ENCODE results near the gene OSGEP. TPM values are rescaled to one million over a fixed set of nuclear protein-coding genes. Genes with fewer than 3 reads are reported as not detected.

OSGEP gene
- total and polyA plus RNA-seq, 2 experiments from 2014 or later, result 29.0 to 59.5 TPM

- Histone ChIP-seq H3K27ac (ENCODE audit: low read depth) (0 out of 2 replicates have a peak overlapping the region, but pooled peaks have one; percentile 52), H3K36me3 (ENCODE audit: insufficient read depth) (0 out of 2 replicates have a peak, but pooled peaks cover 2% of the 10 kb centered on the region), H3K4me1 (ENCODE audit: insufficient read depth) (peaks cover 34% of the 10 kb centered on the region), H3K27me3 (ENCODE audit: insufficient read depth) (no peaks in the 10 kb centered on the region), H3K4me2 (no peak overlapping the region), H3F3A (replicated peaks; ENCODE audit: low read depth) (peaks cover 6% of the 10 kb centered on the region; the same call in 1 of the 2 replicates), H3K9me2 (ENCODE audit: insufficient read depth) (0 out of 2 replicates have a peak, but pooled peaks cover 7% of the 10 kb centered on the region), H3K79me2 (replicated peaks; ENCODE audit: insufficient read depth) (no peaks in the 10 kb centered on the region), H2AFZ (0 out of 2 replicates have a peak overlapping the region, but pooled peaks have one; percentile 2), H3K4me3 (no peak overlapping the region), H4K20me1 (replicated peaks; ENCODE audit: insufficient read depth) (no peaks in the 10 kb centered on the region)
- DNase-seq (ENCODE audit: low spot score), result no peak
- ATAC-seq, result no peak
- Mint-ChIP-seq H3K4me3 (no peak overlapping the region), H3K4me1 (peaks cover 50% of the 10 kb centered on the region), H3K27ac (no peak overlapping the region; the same call in 1 of the 2 replicates), H3K36me3 (ENCODE audit: low read depth) (no peaks in the 10 kb centered on the region), H3K9me3 (no peaks in the 10 kb centered on the region), H3K27me3 (ENCODE audit: insufficient read depth, low read depth, poor library complexity) (peaks cover 2% of the 10 kb centered on the region)
- TF ChIP-seq ZNF114 (CRISPR knock-in tag; IDR thresholded peaks at IDR 0.05), result no peak
- no peak for TF ChIP-seq ZNF462 (CRISPR knock-in tag; IDR thresholded peaks at IDR 0.05)
- no peak for TF ChIP-seq EZH2 (IDR thresholded peaks at IDR 0.05; ENCODE audit: low read depth, unreplicated experiment)
- no peak for TF ChIP-seq ETS1 (IDR thresholded peaks at IDR 0.05)
- no peak for TF ChIP-seq ZNF331 (CRISPR knock-in tag; IDR thresholded peaks at IDR 0.05; ENCODE audit: low read depth)
- no peak for TF ChIP-seq CREB1 (CRISPR knock-in tag; IDR thresholded peaks at IDR 0.05; ENCODE audit: low read depth)
- TF ChIP-seq CTCF (conservative IDR thresholded peaks at IDR 0.05; ENCODE audit: low read depth in 2 of 2), result no peak
- TF ChIP-seq JUNB (IDR thresholded peaks at IDR 0.05; ENCODE audit: unreplicated experiment), result no peak
- TF ChIP-seq EZH2phosphoT487 (IDR thresholded peaks at IDR 0.05; ENCODE audit: unreplicated experiment), result no peak
- no peak for TF ChIP-seq NANOG (IDR thresholded peaks at IDR 0.05; ENCODE audit: borderline replicate concordance)
- no peak for TF ChIP-seq POLR2AphosphoS5 (IDR thresholded peaks at IDR 0.05; ENCODE audit: low read depth)
- TF ChIP-seq STAT1 (IDR thresholded peaks at IDR 0.05; ENCODE audit: unreplicated experiment), result no peak
- TF ChIP-seq REST (IDR thresholded peaks at IDR 0.05; ENCODE audit: unreplicated experiment), result no peak
These were observed 32.2 kb upstream of the OSGEP start for GRCh38 chr14:20486684-20487395.

Measured in GM23338 (cell line).